Caco-2 (cell line): Measurements from ENCODE around the gene TMEM273. TPM values are rescaled to one million over a fixed set of nuclear protein-coding genes. Genes with fewer than 3 reads are reported as not detected.

Source experiments
- BruUV-seq: library from RNA; stranded (reverse); fragments of 400-500 nt; replicated peaks from 2 replicates; lab custom pipeline; 2021; lab: Mats Ljungman, UMichigan
- CTCF ChIA-PET: fragments of 300-600 bp; sonication (Branson Sonifier 250); formaldehyde crosslinking; loops from one replicate; lab custom pipeline; 2022; ENCODE audit warnings: antibody characterized with exemption; lab: Charles Lee
- POLR2A ChIA-PET: fragments of 300-600 bp; sonication (Branson Sonifier 250); formaldehyde crosslinking; loops from one replicate; lab custom pipeline; 2022; ENCODE audit warnings: antibody characterized with exemption; lab: Charles Lee
- DNase-seq, 2 experiments: peaks; one replicate each; pipeline versions ENCODE4 v3.0.0 to v3.0.0-alpha.2; 2020 to 2022
- H3K27me3 ChIP-seq: replicated peaks from 2 replicates; pipeline ENCODE4 v1.6.0; 2011; ENCODE audit warnings: low read length; ENCODE audit not compliant: control insufficient read depth, insufficient read depth
- H3K36me3 ChIP-seq: 2 replicates; pipeline ENCODE4 v1.5.1; 2011; ENCODE audit warnings: low read length; ENCODE audit not compliant: control insufficient read depth, insufficient read depth
- H3K4me1 ChIP-seq: fragments of 250-450 bp; sonication (Bioruptor Pico); 2 replicates; pipeline ENCODE4 v1.5.1; 2020; ENCODE audit warnings: mild to moderate bottlenecking
- H3K4me3 ChIP-seq: 2 replicates; pipeline ENCODE4 v1.5.1; 2011; ENCODE audit warnings: low read depth, mild to moderate bottlenecking, control low read depth, low read length
- H3K9me3 ChIP-seq: fragments of 250-450 bp; sonication (Bioruptor Pico); 2 replicates; pipeline ENCODE4 v1.5.1; 2020; ENCODE audit warnings: mild to moderate bottlenecking, moderate library complexity
- H3K27ac Mint-ChIP-seq: one replicate; pipeline ENCODE4 v1.8.0; 2022; ENCODE audit warnings: mixed read lengths; ENCODE audit not compliant: unreplicated experiment
- H3K27me3 Mint-ChIP-seq: one replicate; pipeline ENCODE4 v1.8.0; 2022; ENCODE audit warnings: mixed read lengths; ENCODE audit not compliant: insufficient read depth, unreplicated experiment
- H3K36me3 Mint-ChIP-seq: one replicate; pipeline ENCODE4 v1.8.0; 2022; ENCODE audit warnings: mild to moderate bottlenecking, mixed read lengths; ENCODE audit not compliant: insufficient read depth, unreplicated experiment
- H3K4me1 Mint-ChIP-seq: one replicate; pipeline ENCODE4 v1.8.0; 2022; ENCODE audit warnings: low read depth, mixed read lengths; ENCODE audit not compliant: unreplicated experiment
- H3K4me3 Mint-ChIP-seq: one replicate; pipeline ENCODE4 v1.8.0; 2022; ENCODE audit warnings: mild to moderate bottlenecking, moderate library complexity, mixed read lengths; ENCODE audit not compliant: unreplicated experiment
- H3K9me3 Mint-ChIP-seq: one replicate; pipeline ENCODE4 v1.8.0; 2022; ENCODE audit warnings: mixed read lengths; ENCODE audit not compliant: unreplicated experiment
- CTCF ChIP-seq, 2 experiments: fragments of 200-600 bp in 1 of 2; IDR thresholded peaks; 1 replicate in 1 of 2; 2 replicates in 1 of 2; pipeline versions ENCODE4 v1.5.1 to v1.8.0; 2011 to 2022; ENCODE audit warnings: antibody characterized with exemption in 1 of 2, control low read depth in 1 of 2, inconsistent platforms in 1 of 2, low read depth in 1 of 2, low read length in 1 of 2, mild to moderate bottlenecking in 1 of 2, moderate library complexity in 1 of 2; ENCODE audit not compliant: insufficient read depth in 1 of 2, severe bottlenecking in 1 of 2, unreplicated experiment in 1 of 2
- intact Hi-C: fragments of 100-400 bp; cut with micrococcal nuclease; formaldehyde crosslinking; loops from one replicate; pipeline ENCODE4 v1.10.0; 2022; ENCODE audit not compliant: unreplicated experiment
- total RNA-seq: library from RNA; stranded (reverse); gene quantifications from 2 replicates; pipeline ENCODE4 v1.2.3, GENCODE V29; 2022

The TMEM273 gene
- total RNA-seq, 1 experiment from 2014 or later, result not detected

- Histone ChIP-seq H3K36me3 (no peaks in the 10 kb centered on the region), H3K4me3 (no peak overlapping the region), H3K27me3 (0 out of 2 replicates have a peak, but pooled peaks cover 1% of the 10 kb centered on the region), H3K4me1 (no peaks in the 10 kb centered on the region), H3K9me3 (no peaks in the 10 kb centered on the region)
- Mint-ChIP-seq H3K4me1 (no peaks in the 10 kb centered on the region), H3K27me3 (peaks cover 17% of the 10 kb centered on the region), H3K27ac (no peak overlapping the region), H3K36me3 (no peaks in the 10 kb centered on the region), H3K9me3 (no peaks in the 10 kb centered on the region), H3K4me3 (no peak overlapping the region)
- intact Hi-C loops, result no loop called here
- no TSS peak for BruUV-seq
- ChIA-PET CTCF (no interaction called here), POLR2A (no interaction called here)
- no peak for DNase-seq
- TF ChIP-seq CTCF (IDR thresholded peaks at IDR 0.05; ENCODE audit: insufficient read depth in 1 of 2, low read depth in 1 of 2, low read length in 1 of 2, severe bottlenecking in 1 of 2, unreplicated experiment in 1 of 2), result no peak
These were observed 47.6 kb downstream of the TMEM273 start for GRCh38 chr10:49140304-49141177.

DNA sequence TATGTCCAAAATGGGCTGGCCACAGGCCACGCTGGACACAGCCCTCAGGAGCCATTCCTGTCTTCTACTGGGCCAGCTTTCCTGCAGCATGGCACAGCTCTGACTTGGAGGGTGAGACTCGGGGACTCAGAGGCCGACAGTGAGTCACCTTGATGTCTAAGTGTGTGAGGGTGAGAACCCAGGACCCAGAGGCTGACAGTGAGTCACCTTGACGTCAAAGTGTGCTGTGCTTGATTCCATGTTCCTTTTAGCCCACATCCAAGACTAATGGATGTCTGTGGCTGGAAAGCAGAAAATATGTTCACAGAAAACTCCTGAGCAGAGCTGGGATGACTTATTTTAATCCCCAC is 48.4 kb downstream of the TMEM273 start:
- H3K4me1 ChIP-seq, result no peaks in the 10 kb centered on the region
- POLR2A ChIA-PET, result no interaction called here
- BruUV-seq, result no TSS peak

More for the DNA sequence above, 48.4 kb downstream of the TMEM273 start:
- DNase-seq, result no peak
- Mint-ChIP-seq H3K27ac (no peak overlapping the region), H3K36me3 (no peaks in the 10 kb centered on the region), H3K4me1 (no peaks in the 10 kb centered on the region), H3K9me3 (no peaks in the 10 kb centered on the region), H3K4me3 (no peak overlapping the region), H3K27me3 (peaks cover 20% of the 10 kb centered on the region)
- intact Hi-C loops, result no loop called here
- TF ChIP-seq CTCF (IDR thresholded peaks at IDR 0.05; ENCODE audit: insufficient read depth in 1 of 2, low read depth in 1 of 2, low read length in 1 of 2, severe bottlenecking in 1 of 2, unreplicated experiment in 1 of 2), result no peak
- CTCF ChIA-PET, result no interaction called here
- Histone ChIP-seq H3K9me3 (no peaks in the 10 kb centered on the region), H3K36me3 (no peaks in the 10 kb centered on the region), H3K27me3 (0 out of 2 replicates have a peak, but pooled peaks cover 1% of the 10 kb centered on the region), H3K4me3 (no peak overlapping the region)
